Body of pancreas (tissue), 4 donors: ENCODE results near the gene UBE2V1. TPM values are rescaled to one million over a fixed set of nuclear protein-coding genes. Genes with fewer than 3 reads are reported as not detected.

Experiments
- ATAC-seq: fragments of 150-250 bp; one replicate; pipeline ENCODE4 v1.9.1; 2016
- DNase-seq, 4 donors: peaks; one replicate each; pipeline ENCODE4 v3.0.0-alpha.2; 2019
- H3K27ac ChIP-seq, 4 donors: fragments of 200-600 bp; sonication (generic); 1 replicate in 3 of 4; 2 replicates in 1 of 4; pipeline versions ENCODE4 v1.5.1 to v1.6.1; 2016 to 2019; ENCODE audit warnings: mild to moderate bottlenecking in 1 of 4, mixed read lengths in 1 of 4, moderate library complexity in 1 of 4
- H3K27me3 ChIP-seq, 2 donors: fragments of 200-600 bp; sonication (generic); one replicate each; pipeline ENCODE4 v1.6.0; 2016; ENCODE audit warnings: mild to moderate bottlenecking in 1 of 2
- H3K36me3 ChIP-seq, 2 donors: fragments of 200-600 bp; sonication (generic); replicated peaks in 1 of 2; 2 replicates each; pipeline ENCODE4 v1.5.1; 2016; ENCODE audit warnings: low read depth in 2 of 2; ENCODE audit not compliant: insufficient read depth in 1 of 2
- H3K4me1 ChIP-seq: fragments of 200-600 bp; sonication (generic); one replicate; pipeline ENCODE4 v1.6.0; 2016
- H3K4me3 ChIP-seq, 2 donors: fragments of 200-600 bp; sonication (generic); 1 replicate in 1 of 2; 2 replicates in 1 of 2; pipeline ENCODE4 v1.5.1; 2016 to 2019
- H3K9me3 ChIP-seq, 3 donors: fragments of 200-600 bp; sonication (generic); 1 replicate in 2 of 3; 2 replicates in 1 of 3; pipeline ENCODE4 v1.5.1; 2016
- POLR2A ChIP-seq, 3 donors: fragments of 450-650 bp; IDR thresholded peaks; one replicate each; pipeline ENCODE4 v1.6.1; 2016; ENCODE audit warnings: antibody characterized with exemption in 3 of 3, mild to moderate bottlenecking in 2 of 3
- WGBS, 2 donors: methylation state at CpG; one replicate each; pipeline ENCODE4 v1.1.5; 2017; 5-methylcytosine and 5-hydroxymethylcytosine counted together
- intact Hi-C: fragments of 100-400 bp; cut with DNase I; formaldehyde crosslinking; loops from one replicate; pipeline ENCODE4 v1.15.1; 2023
- total RNA-seq, 2 donors: library from RNA; depleted of rRNA; stranded (reverse); fragments of >200 nt; gene quantifications; one replicate each; pipeline ENCODE4 v1.1.0, GENCODE V29; 2016
- TF ChIP-seq, protein P1 (sequence below), 7 experiments: fragments of 450-650 bp in 4 of 7; fragments of 200-600 bp in 3 of 7; sonication (generic) in 3 of 7; IDR thresholded peaks; one replicate each; pipeline ENCODE4 v1.5.1; 2016 to 2019; ENCODE audit warnings: antibody characterized with exemption in 7 of 7

Gene UBE2V1
- total RNA-seq, 2 donors from 2014 or later: 42.0 to 43.8 TPM

GRCh38 chr20:50115591-50116367 lies 2.8 kb upstream of the UBE2V1 start:
- peak overlapping the region; percentile 47 to 75 (median 61) for H3K27ac ChIP-seq
- H3K27me3 ChIP-seq: no peaks in the 10 kb centered on the region
- H3K9me3 ChIP-seq: no peaks in the 10 kb centered on the region
- WGBS, 2 donors: 0 to 1% methylated on average over 24 of the region's 24 CpGs
- H3K4me3 ChIP-seq: no peak overlapping the region
- peak in 2 of 3 donors; percentile 38 to 40 for TF ChIP-seq POLR2A (IDR thresholded peaks at IDR 0.05)
- TF ChIP-seq, protein P1, sequence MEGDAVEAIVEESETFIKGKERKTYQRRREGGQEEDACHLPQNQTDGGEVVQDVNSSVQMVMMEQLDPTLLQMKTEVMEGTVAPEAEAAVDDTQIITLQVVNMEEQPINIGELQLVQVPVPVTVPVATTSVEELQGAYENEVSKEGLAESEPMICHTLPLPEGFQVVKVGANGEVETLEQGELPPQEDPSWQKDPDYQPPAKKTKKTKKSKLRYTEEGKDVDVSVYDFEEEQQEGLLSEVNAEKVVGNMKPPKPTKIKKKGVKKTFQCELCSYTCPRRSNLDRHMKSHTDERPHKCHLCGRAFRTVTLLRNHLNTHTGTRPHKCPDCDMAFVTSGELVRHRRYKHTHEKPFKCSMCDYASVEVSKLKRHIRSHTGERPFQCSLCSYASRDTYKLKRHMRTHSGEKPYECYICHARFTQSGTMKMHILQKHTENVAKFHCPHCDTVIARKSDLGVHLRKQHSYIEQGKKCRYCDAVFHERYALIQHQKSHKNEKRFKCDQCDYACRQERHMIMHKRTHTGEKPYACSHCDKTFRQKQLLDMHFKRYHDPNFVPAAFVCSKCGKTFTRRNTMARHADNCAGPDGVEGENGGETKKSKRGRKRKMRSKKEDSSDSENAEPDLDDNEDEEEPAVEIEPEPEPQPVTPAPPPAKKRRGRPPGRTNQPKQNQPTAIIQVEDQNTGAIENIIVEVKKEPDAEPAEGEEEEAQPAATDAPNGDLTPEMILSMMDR (IDR thresholded peaks at IDR 0.05): no peak
- peak; percentile 97 to 99 (median 98) for DNase-seq
- ATAC-seq: peak; percentile 91
- no peaks in the 10 kb centered on the region for H3K36me3 ChIP-seq
- intact Hi-C loops: no loop called here
- H3K4me1 ChIP-seq: peaks cover 46% of the 10 kb centered on the region

- Histone ChIP-seq H3K4me3 (no peak overlapping the region), H3K27me3 (no peaks in the 10 kb centered on the region), H3K27ac (peak overlapping the region in 1 of 4 donors; percentile 74), H3K9me3 (no peaks in the 10 kb centered on the region), H3K36me3 (no peaks in the 10 kb centered on the region), H3K4me1 (peaks cover 50% of the 10 kb centered on the region)
- no peak for TF ChIP-seq POLR2A (IDR thresholded peaks at IDR 0.05)
- TF ChIP-seq, protein P1 (IDR thresholded peaks at IDR 0.05): no peak
- ATAC-seq (no peak), DNase-seq (no peak)
- 48 to 54% methylated on average over 6 of the region's 6 CpGs for WGBS, 2 donors
- intact Hi-C loops: no loop called here
Measured at GRCh38 chr20:50115041-50115512, 2.1 kb upstream of the UBE2V1 start.

DNA sequence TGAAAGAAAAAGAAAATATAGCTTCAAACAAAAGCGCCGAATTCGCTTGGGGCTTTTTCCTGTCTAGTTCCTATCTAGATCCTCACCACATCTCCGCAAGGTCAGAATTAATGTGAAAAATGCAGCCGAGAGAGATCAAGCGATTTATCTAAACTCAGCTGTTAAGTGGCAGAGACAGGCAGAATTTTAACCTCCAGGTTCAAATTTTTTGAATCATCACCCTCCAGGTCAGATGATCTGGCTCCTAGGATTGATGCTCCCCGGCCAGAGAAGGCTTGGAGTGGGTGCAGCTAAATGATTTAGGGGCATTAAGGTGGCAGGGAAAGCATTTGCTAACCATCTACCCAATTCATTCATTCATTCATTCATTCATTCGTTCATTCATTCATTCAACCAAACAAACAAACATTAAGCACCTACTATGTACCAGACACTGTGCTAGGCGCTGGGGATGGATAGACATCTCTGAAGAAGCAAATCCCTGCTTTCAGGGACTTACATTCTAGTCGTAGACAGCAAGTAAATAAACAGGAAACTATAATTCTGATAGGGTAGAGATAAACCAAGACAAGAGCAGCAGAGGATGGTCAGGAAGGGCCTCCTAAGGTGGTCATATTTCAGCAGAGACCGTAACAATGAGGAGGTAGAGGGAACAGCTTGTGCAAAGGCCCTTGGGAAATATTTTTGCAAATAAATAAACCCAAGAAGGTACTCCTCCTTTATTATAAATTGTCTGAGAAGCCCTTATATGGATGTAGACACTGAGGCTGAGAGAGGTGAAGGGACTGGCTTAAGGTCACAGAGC lies 672 bp upstream of the UBE2V1 start:
- no peaks in the 10 kb centered on the region for H3K9me3 ChIP-seq
- ATAC-seq: no peak
- intact Hi-C loops: no loop called here

DNA sequence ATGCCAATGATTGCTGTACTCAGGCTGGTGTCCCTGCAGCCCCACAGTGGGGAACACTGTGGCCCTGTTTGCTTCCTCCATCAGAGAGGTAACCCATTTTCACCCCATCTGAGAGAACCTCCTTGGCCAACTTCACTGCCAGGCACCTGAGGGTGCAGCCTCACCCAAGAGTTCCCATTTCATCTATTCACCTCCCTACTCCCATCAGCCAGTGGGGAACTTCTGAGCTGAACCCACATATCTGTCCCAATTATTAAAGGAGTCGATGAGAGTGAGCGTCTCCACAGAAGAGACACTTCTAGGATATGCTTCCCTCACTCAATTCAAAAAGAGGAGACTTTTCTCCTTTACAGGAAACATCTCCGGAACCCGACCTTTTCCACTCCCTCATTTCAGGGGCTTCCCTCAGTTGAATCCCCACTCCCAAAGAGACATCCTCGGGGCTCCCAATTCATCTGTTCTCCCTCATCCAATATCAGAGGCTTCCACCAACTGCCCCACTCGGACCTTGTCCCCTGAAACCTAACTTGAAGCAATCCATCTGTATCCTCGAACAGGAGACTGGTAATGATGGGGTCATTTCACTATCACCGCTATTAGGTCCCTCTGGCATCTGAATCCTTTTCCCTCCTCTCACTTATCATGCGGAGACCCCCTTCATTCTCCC lies 988 bp downstream of the UBE2V1 start:
- intact Hi-C loops: no loop called here
- H3K27me3 ChIP-seq: no peaks in the 10 kb centered on the region
- 4 to 8% methylated on average over 9 of the region's 9 CpGs for WGBS, 2 donors
- ATAC-seq: no peak
- peak overlapping the region; percentile 93 to 96 (median 96) for H3K27ac ChIP-seq
- H3K36me3 ChIP-seq: no peaks in the 10 kb centered on the region
- H3K4me1 ChIP-seq: peaks cover 77% of the 10 kb centered on the region
- no peak for DNase-seq
- H3K9me3 ChIP-seq: no peaks in the 10 kb centered on the region
- TF ChIP-seq, protein P1 (IDR thresholded peaks at IDR 0.05): no peak
- no peak for TF ChIP-seq POLR2A (IDR thresholded peaks at IDR 0.05)
- peak overlapping the region; percentile 89 to 94 for H3K4me3 ChIP-seq

More for the DNA sequence above, 672 bp upstream of the UBE2V1 start:
- TF ChIP-seq, protein P1 (IDR thresholded peaks at IDR 0.05): no peak
- TF ChIP-seq POLR2A (IDR thresholded peaks at IDR 0.05): no peak
- Histone ChIP-seq H3K4me1 (peaks cover 65% of the 10 kb centered on the region), H3K4me3 (peak overlapping the region; percentile 89 to 94), H3K36me3 (no peaks in the 10 kb centered on the region), H3K27ac (peak overlapping the region; percentile 93 to 96 (median 96)), H3K27me3 (no peaks in the 10 kb centered on the region)
- DNase-seq: no peak
- 13% methylated on average over 11 of the region's 11 CpGs for WGBS, 2 donors
